GM18520 (cell line): ENCODE results near the gene CRISPLD2.

Source experiments
- ATAC-seq: cut with Tn5 transposase; IDR thresholded peaks from one replicate; pipeline ENCODE4 v1.9.1; 2021; ENCODE audit not compliant: unreplicated experiment

The CRISPLD2 gene

DNA sequence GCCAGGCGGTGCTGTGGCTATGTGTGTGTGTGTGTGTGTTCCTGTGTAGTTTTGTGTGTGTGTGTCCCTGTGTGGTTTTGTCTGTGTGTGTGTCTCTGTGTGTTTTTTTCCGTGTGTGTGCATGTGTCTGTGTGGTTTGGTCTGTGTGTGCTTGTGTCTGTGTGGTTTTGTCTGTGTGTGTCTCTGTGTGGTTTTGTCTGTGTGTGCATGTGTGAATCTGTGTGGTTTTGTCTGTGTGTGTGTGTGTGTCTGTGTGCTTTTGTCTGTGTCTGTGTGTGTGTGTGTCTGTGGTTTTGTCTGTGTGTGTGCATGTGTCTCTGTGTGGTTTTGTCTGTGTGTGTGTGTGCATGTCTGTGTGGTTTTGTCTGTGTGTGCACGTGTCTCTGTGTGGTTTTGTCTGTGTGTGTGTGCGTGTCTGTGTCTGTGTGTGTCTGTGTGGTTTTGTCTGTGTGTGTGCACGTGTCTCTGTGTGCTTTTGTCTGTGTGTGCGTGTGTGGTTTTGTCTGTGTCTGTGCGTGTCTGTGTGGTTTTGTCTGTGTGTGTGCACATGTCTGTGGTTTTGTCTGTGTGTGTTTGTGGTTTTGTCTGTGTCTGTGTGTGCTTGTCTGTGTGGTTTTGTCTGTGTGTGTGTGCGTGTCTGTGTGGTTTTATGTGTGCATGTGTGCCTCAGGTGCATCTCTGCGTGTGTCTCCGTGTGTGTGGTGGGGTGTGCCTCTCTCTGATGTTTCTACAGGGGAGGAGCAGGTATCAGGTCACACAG lies 129.2 kb downstream of the CRISPLD2 start:
- no peak for ATAC-seq

DNA sequence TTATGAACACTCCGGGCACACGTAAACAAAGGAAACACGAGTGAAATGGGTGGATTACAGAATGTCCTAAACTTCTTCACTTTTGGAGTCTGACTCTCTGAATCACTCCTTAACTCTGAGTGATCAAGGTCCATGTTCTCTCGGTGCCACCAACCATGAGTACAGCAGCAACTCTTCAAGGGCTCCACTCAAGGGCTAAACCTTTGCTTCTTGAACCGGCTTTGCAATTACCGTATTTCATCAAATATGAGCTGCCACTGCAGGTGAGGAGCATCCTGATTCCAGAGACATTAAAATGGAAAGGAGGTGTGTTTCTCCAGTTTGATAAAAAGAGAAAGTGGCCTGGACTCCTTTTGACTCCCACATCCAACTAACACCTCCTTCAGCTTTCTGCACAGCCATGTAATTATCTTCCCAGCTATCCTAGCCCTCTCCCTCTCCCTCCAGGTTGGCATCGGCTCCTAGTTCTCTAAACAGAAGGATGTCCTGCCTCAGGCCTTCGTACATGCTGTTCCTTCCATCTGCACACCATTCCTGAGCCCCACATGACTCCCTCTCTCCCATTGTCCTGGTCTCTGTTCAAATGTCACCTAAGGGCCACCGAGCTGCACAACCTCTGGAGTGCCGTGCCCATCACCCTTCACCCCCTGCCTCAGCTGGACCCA lies 130.1 kb downstream of the CRISPLD2 start:
- no peak for ATAC-seq

DNA sequence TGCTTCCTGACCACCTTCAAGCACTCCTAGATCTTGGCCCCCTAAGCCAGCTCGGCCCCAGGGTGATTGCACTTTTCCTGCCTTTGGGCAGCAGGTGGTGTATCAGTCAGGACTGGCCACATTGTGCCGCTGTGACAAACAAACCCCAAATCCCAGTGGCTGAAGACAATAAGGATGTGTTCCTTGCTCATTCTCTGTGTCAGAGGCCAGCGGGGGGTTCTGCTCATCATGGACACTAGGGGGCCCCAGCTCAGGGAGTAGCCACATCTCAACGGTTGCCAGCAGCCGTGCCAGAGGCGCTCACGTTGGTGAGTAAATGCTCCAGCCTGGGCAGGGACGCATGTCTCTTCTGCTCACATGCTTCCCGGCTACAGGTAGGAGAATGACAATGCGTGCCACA lies 131.1 kb downstream of the CRISPLD2 start:
- ATAC-seq: no peak

DNA sequence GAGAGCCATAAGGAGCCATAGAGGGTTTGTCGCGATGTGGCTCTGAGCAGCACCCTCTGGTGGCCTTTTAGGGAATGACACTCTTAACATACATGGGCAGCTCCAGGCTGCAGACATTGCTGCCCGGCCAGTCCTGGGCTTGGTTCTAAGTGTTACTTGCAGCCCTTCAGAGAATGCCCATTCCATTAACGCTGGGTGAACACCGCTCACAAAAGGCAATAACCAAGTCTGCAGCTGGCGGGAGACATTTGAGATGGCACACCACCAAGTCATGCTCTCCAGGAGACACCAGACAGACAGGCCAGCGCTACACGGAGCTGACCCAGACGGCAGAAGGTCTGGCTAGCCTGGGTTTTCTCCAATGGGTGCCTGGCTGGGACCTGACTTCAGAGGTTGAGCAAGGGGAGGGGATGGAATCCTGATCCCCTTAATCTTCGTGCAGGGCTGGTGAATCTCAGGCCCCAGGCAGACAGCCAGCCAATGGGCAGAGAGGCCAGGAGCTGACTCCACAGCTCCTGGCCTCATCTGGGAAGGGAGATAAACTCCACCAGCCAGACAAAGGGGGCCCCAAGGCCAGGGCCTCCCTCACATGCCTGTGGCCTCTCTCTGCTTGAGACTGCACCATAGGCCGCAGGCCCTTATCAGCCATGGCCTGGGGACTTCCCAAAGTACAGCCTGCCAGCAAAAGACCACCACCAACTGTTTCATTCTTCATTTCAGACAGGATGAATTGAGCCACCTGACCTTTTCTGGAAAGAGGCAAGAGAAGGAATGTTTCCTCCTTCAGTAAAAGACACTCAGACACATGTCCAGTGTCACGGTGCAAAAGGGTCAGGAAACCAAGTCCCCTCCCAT lies 132.8 kb downstream of the CRISPLD2 start:
- ATAC-seq: no peak

DNA sequence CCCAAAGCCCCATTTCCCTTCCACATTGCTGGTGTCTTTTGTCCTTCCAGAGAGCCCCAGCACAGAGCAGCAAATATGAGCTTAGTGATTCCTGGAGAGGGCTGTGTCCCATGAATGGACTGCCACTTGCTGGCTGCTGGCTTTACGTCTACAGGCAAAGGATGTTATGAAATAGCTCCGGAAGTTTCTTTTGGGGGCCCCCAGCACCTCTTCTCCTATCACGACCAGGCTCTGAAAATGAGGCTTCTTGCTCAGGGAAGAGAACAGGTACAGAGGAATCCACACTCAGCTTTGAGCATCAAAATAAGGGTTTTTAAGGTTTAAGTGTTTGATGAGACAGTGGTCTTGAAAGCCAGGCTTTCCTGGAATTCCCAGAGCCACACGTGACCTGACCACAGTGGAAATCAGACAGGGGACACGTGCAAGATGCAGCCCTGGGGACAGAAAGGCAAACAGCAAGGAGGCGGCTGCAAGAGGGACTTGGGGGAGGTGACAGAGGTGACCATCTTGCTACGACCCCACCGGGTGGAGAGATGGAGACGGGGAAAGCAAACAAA lies 133.5 kb downstream of the CRISPLD2 start:
- no peak for ATAC-seq

DNA sequence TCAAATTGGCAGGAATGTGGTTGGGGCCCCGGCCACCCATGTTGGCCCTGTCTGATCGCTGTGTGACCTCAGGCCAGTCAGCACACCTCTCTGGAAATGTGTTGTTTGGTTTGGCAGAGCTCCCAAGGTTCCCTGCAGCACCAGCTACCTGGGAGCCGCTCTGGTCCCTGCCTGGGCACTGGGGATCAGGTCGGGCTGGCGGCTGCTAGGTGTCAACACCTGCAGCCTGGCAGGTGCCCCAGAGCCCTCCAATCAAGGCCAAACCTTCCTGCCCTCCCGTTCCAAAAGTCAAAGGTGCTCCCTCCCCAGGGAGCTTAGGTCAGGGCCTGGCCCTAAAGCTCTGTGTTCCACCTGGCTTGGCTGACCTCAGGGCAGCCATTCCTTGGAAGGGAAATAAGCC lies 135.6 kb downstream of the CRISPLD2 start:
- no peak for ATAC-seq

DNA sequence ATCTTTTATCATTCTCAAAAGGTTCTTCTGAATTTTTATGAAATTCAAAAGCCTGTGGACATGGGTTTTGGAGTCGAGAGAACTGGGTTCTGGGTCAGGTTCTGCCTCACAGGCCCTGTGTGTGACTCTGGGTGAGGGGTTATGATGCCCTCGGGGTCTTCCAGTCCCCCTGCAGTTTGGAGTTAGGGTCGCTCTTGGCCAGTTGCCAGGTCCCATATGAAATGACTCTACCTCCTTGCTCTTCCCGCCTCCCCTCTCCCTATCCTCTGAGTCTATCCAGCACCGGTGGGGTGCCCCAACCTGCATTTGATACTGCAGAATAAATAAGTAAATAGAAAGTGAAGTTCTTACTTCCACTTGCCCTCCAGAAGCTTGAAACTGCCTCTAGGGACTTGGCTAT lies 137.4 kb downstream of the CRISPLD2 start:
- no peak for ATAC-seq

DNA sequence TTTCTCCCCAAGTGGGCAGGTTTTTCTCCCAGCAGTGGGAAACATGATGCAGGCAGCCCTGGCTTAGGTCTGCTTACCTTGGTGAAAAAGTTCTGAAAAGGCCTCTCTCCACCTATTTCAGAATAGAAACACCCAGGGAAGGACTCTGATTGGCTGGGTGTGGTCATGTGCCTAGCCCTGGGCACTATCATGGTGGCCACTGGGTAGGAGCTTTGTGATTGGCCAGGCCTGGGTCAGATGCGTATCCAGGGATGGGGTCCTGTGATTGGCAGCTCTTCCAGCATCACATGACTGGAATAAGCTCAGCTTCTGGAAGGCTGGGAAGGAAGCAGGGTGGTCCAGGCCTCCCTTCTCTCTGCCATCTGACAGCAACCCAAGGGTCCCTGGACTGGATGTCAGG lies 138.0 kb downstream of the CRISPLD2 start:
- ATAC-seq: no peak
